ENCODE measurements around the gene CRIP3.

CRIP3 gene

DNA sequence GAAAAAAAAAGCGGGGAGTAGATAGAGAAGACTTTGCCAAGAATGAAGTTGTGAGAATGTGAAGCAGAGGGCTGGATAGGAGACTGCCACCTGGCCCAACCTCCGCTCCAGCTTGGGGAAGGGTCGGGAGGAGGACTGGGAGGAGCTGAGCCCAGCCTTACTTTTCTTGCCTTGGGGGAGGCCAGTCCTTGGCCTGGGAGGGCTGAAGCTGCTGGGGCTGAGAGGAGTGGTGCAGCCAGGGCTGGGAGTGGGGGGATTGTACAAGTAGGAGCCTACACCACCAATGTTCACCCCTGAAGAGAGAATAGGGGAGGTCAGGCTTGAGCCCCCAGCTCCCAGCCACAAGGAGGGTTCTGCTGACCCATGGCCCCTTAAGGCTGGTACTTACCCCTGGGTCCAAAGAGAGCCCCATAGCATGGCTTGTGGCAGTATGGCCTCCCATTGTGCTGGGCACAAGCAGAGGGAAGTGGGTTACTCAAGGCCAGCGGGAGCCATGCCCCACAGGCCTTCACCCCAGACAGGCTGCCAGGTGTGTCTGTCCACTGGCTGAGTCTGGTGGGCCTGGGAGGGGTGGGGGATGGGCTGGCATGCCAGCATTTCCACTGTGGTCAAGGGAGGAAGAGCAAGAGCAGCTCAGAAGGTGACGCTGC is 1.1 kb downstream of the CRIP3 start:
- Histone ChIP-seq H3K36me3 (ENCODE audit: control insufficient read depth in 2 of 2, insufficient read depth in 1 of 2, low read length in 2 of 2) (no peaks in the 10 kb centered on the region), H3K4me3 (ENCODE audit: low read depth, low read length) (no peak overlapping the region), H3K4me1 (ENCODE audit: control insufficient read depth, insufficient read depth, low read length) (no peaks in the 10 kb centered on the region), H3K27ac (ENCODE audit: extremely low read depth, low read depth, low read length) (no peak overlapping the region), H3K9me3 (ENCODE audit: control insufficient read depth, insufficient read depth, low read depth, low read length) (no peaks in the 10 kb centered on the region)
- CTCF ChIA-PET, result interaction anchor here (0.6 to 1.5 kb wide), 7 partner anchors 10 to 846 kb away, joined by 3 to 6 read pairs (median 4); no protein-coding TSS in a partner anchor
- POLR2A ChIA-PET, result interaction anchor here (1.5 to 1.7 kb wide), 2 partner anchors 61 to 62 kb away, joined by 3 to 5 read pairs; partner anchors contain the start of gene ZNF318
- TF ChIP-seq ZNF121 (tag by site-specific recombination; IDR thresholded peaks at IDR 0.05) (no peak), ZNF521 (tag by site-specific recombination; IDR thresholded peaks at IDR 0.05) (no peak), ZNF768 (tag by site-specific recombination; IDR thresholded peaks at IDR 0.05) (no peak), GLIS2 (tag by site-specific recombination; IDR thresholded peaks at IDR 0.05) (0 out of 2 replicates have a peak, but pooled peaks have one; percentile 9)
- TF ChIP-seq, protein P1, sequence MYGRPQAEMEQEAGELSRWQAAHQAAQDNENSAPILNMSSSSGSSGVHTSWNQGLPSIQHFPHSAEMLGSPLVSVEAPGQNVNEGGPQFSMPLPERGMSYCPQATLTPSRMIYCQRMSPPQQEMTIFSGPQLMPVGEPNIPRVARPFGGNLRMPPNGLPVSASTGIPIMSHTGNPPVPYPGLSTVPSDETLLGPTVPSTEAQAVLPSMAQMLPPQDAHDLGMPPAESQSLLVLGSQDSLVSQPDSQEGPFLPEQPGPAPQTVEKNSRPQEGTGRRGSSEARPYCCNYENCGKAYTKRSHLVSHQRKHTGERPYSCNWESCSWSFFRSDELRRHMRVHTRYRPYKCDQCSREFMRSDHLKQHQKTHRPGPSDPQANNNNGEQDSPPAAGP (tag by site-specific recombination; IDR thresholded peaks at IDR 0.05), result no peak
- TF ChIP-seq, protein P2, sequence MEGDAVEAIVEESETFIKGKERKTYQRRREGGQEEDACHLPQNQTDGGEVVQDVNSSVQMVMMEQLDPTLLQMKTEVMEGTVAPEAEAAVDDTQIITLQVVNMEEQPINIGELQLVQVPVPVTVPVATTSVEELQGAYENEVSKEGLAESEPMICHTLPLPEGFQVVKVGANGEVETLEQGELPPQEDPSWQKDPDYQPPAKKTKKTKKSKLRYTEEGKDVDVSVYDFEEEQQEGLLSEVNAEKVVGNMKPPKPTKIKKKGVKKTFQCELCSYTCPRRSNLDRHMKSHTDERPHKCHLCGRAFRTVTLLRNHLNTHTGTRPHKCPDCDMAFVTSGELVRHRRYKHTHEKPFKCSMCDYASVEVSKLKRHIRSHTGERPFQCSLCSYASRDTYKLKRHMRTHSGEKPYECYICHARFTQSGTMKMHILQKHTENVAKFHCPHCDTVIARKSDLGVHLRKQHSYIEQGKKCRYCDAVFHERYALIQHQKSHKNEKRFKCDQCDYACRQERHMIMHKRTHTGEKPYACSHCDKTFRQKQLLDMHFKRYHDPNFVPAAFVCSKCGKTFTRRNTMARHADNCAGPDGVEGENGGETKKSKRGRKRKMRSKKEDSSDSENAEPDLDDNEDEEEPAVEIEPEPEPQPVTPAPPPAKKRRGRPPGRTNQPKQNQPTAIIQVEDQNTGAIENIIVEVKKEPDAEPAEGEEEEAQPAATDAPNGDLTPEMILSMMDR (tag by site-specific recombination; IDR thresholded peaks at IDR 0.05), result no peak

DNA sequence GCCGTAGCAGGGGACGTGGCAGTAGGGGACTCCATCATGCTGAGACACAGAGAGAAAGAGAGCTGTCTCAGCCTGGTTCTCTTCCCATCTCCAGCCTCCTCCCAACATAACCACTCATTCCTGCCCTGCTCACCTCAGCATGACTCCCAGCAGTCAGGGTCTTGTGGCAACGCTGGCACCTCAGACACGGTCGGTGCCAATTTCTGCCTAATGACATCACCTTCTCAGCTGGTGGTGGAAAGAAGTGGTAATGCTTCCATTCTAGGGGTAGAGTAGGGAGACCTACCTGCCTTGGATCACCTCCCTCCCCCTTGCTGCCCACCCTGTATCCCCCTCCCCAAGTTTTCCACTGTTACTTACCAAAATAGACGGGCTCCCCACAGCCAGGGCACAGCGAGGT is 2.5 kb downstream of the CRIP3 start:
- Histone ChIP-seq H3K36me3 (ENCODE audit: control insufficient read depth in 2 of 2, insufficient read depth in 1 of 2, low read length in 2 of 2) (no peaks in the 10 kb centered on the region), H3K4me3 (ENCODE audit: low read depth, low read length) (no peak overlapping the region), H3K9me3 (ENCODE audit: control insufficient read depth, insufficient read depth, low read depth, low read length) (no peaks in the 10 kb centered on the region), H3K27ac (ENCODE audit: extremely low read depth, low read depth, low read length) (no peak overlapping the region), H3K4me1 (ENCODE audit: control insufficient read depth, insufficient read depth, low read length) (no peaks in the 10 kb centered on the region)
- ChIA-PET POLR2A (no interaction called here), CTCF (interaction anchor here (1.5 kb wide), 1 partner anchor 42 kb away, joined by 4 read pairs; no protein-coding TSS in a partner anchor)
- TF ChIP-seq, protein P3, sequence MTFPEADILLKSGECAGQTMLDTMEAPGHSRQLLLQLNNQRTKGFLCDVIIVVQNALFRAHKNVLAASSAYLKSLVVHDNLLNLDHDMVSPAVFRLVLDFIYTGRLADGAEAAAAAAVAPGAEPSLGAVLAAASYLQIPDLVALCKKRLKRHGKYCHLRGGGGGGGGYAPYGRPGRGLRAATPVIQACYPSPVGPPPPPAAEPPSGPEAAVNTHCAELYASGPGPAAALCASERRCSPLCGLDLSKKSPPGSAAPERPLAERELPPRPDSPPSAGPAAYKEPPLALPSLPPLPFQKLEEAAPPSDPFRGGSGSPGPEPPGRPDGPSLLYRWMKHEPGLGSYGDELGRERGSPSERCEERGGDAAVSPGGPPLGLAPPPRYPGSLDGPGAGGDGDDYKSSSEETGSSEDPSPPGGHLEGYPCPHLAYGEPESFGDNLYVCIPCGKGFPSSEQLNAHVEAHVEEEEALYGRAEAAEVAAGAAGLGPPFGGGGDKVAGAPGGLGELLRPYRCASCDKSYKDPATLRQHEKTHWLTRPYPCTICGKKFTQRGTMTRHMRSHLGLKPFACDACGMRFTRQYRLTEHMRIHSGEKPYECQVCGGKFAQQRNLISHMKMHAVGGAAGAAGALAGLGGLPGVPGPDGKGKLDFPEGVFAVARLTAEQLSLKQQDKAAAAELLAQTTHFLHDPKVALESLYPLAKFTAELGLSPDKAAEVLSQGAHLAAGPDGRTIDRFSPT (tag by site-specific recombination; IDR thresholded peaks at IDR 0.05), result 0 out of 2 replicates have a peak, but pooled peaks have one; percentile 31
- TF ChIP-seq ZNF239 (tag by site-specific recombination; IDR thresholded peaks at IDR 0.05) (no peak), ZNF623 (tag by site-specific recombination; IDR thresholded peaks at IDR 0.05) (no peak), ZNF140 (tag by site-specific recombination; IDR thresholded peaks at IDR 0.05) (no peak), ZNF423 (tag by site-specific recombination; IDR thresholded peaks at IDR 0.05) (no peak), ZNF776 (tag by site-specific recombination; IDR thresholded peaks at IDR 0.05; ENCODE audit: borderline replicate concordance) (no peak), ZFP69B (tag by site-specific recombination; IDR thresholded peaks at IDR 0.05) (no peak), ZNF121 (tag by site-specific recombination; IDR thresholded peaks at IDR 0.05) (no peak), ZIC2 (tag by site-specific recombination; IDR thresholded peaks at IDR 0.05) (peak; percentile 93), GLIS1 (tag by site-specific recombination; IDR thresholded peaks at IDR 0.05) (peak; percentile 38)
- TF ChIP-seq, protein P4, sequence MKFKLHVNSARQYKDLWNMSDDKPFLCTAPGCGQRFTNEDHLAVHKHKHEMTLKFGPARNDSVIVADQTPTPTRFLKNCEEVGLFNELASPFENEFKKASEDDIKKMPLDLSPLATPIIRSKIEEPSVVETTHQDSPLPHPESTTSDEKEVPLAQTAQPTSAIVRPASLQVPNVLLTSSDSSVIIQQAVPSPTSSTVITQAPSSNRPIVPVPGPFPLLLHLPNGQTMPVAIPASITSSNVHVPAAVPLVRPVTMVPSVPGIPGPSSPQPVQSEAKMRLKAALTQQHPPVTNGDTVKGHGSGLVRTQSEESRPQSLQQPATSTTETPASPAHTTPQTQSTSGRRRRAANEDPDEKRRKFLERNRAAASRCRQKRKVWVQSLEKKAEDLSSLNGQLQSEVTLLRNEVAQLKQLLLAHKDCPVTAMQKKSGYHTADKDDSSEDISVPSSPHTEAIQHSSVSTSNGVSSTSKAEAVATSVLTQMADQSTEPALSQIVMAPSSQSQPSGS (tag by site-specific recombination; IDR thresholded peaks at IDR 0.05; ENCODE audit: low read depth), result peak; percentile 47; the same call in 1 of the 2 replicates
- TF ChIP-seq, protein P5, sequence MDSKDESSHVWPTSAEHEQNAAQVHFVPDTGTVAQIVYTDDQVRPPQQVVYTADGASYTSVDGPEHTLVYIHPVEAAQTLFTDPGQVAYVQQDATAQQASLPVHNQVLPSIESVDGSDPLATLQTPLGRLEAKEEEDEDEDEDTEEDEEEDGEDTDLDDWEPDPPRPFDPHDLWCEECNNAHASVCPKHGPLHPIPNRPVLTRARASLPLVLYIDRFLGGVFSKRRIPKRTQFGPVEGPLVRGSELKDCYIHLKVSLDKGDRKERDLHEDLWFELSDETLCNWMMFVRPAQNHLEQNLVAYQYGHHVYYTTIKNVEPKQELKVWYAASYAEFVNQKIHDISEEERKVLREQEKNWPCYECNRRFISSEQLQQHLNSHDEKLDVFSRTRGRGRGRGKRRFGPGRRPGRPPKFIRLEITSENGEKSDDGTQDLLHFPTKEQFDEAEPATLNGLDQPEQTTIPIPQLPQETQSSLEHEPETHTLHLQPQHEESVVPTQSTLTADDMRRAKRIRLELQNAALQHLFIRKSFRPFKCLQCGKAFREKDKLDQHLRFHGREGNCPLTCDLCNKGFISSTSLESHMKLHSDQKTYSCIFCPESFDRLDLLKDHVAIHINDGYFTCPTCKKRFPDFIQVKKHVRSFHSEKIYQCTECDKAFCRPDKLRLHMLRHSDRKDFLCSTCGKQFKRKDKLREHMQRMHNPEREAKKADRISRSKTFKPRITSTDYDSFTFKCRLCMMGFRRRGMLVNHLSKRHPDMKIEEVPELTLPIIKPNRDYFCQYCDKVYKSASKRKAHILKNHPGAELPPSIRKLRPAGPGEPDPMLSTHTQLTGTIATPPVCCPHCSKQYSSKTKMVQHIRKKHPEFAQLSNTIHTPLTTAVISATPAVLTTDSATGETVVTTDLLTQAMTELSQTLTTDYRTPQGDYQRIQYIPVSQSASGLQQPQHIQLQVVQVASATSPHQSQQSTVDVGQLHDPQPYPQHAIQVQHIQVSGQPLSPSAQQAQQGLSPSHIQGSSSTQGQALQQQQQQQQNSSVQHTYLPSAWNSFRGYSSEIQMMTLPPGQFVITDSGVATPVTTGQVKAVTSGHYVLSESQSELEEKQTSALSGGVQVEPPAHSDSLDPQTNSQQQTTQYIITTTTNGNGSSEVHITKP (tag by site-specific recombination; IDR thresholded peaks at IDR 0.05), result peak; percentile 26; the same call in 1 of the 2 replicates
- TF ChIP-seq, protein P6, sequence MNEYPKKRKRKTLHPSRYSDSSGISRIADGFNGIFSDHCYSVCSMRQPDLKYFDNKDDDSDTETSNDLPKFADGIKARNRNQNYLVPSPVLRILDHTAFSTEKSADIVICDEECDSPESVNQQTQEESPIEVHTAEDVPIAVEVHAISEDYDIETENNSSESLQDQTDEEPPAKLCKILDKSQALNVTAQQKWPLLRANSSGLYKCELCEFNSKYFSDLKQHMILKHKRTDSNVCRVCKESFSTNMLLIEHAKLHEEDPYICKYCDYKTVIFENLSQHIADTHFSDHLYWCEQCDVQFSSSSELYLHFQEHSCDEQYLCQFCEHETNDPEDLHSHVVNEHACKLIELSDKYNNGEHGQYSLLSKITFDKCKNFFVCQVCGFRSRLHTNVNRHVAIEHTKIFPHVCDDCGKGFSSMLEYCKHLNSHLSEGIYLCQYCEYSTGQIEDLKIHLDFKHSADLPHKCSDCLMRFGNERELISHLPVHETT (tag by site-specific recombination; IDR thresholded peaks at IDR 0.05), result no peak
